Chondrocyte (in vitro differentiated cells): ENCODE data around the gene SYNGR3. TPM values are rescaled to one million over a fixed set of nuclear protein-coding genes. Genes with fewer than 3 reads are reported as not detected.

Experiments
- DNase-seq: peaks from one replicate; pipeline ENCODE4 v3.0.0; 2021; ENCODE audit warnings: mixed read lengths, low spot score
- H3K27ac Mint-ChIP-seq: one replicate; pipeline ENCODE4 v1.8.0; 2021; ENCODE audit warnings: mild to moderate bottlenecking, moderate library complexity, mixed read lengths; ENCODE audit not compliant: unreplicated experiment
- H3K27me3 Mint-ChIP-seq: 2 replicates; pipeline ENCODE4 v1.8.0; 2021; ENCODE audit warnings: low read depth, mixed read lengths
- H3K36me3 Mint-ChIP-seq: 2 replicates; pipeline ENCODE4 v1.8.0; 2021; ENCODE audit warnings: low read depth, mixed read lengths
- H3K4me1 Mint-ChIP-seq: 2 replicates; pipeline ENCODE4 v1.8.0; 2021; ENCODE audit warnings: low read depth, mild to moderate bottlenecking, mixed read lengths
- H3K4me3 Mint-ChIP-seq: one replicate; pipeline ENCODE4 v1.8.0; 2021; ENCODE audit warnings: mild to moderate bottlenecking, moderate library complexity, mixed read lengths; ENCODE audit not compliant: unreplicated experiment
- H3K9me3 Mint-ChIP-seq: 2 replicates; pipeline ENCODE4 v1.8.0; 2021; ENCODE audit warnings: low read depth, mixed read lengths
- CTCF ChIP-seq: fragments of 200-600 bp; sonication (generic); IDR thresholded peaks from 2 replicates; pipeline ENCODE4 v1.5.0; 2021; ENCODE audit warnings: antibody characterized with exemption, mild to moderate bottlenecking, moderate library complexity
- total RNA-seq: library from RNA; stranded (reverse); gene quantifications from 3 replicates; pipeline ENCODE4 v1.2.1, GENCODE V29; 2021

SYNGR3 gene
- total RNA-seq, 1 donor from 2014 or later, result 0.67 TPM

- no peak for TF ChIP-seq CTCF
- Mint-ChIP-seq H3K27me3 (peaks cover 5% of the 10 kb centered on the region), H3K9me3 (no peaks in the 10 kb centered on the region), H3K4me1 (peaks cover 2% of the 10 kb centered on the region), H3K36me3 (no peaks in the 10 kb centered on the region), H3K27ac (no peak overlapping the region), H3K4me3 (no peak overlapping the region)
- DNase-seq, result no peak
These were observed 25.6 kb downstream of the SYNGR3 start for GRCh38 chr16:2015117-2015946.

- H3K27me3 Mint-ChIP-seq, result peaks cover 8% of the 10 kb centered on the region
- H3K27ac Mint-ChIP-seq, result no peak overlapping the region
- DNase-seq, result no peak
- H3K9me3 Mint-ChIP-seq, result no peaks in the 10 kb centered on the region
- peaks cover 4% of the 10 kb centered on the region for H3K4me1 Mint-ChIP-seq
- TF ChIP-seq CTCF, result no peak
- no peaks in the 10 kb centered on the region for H3K36me3 Mint-ChIP-seq
- no peak overlapping the region for H3K4me3 Mint-ChIP-seq
These were observed 26.1 kb downstream of the SYNGR3 start for GRCh38 chr16:2015947-2016208.

- Mint-ChIP-seq H3K36me3 (no peaks in the 10 kb centered on the region), H3K9me3 (no peaks in the 10 kb centered on the region), H3K27me3 (peaks cover 11% of the 10 kb centered on the region), H3K4me1 (peaks cover 5% of the 10 kb centered on the region), H3K27ac (no peak overlapping the region), H3K4me3 (no peak overlapping the region)
- no peak for DNase-seq
- peak; percentile 74 for TF ChIP-seq CTCF
These were observed 26.7 kb downstream of the SYNGR3 start for GRCh38 chr16:2016407-2016922.

GRCh38 chr16:2019518-2019920 is 29.7 kb downstream of the SYNGR3 start, which contains the start of gene NPW:
Gene NPW (plus strand): TSS chr16:2019785.
- H3K27ac Mint-ChIP-seq, result no peak within 1 kb of the TSS
- H3K9me3 Mint-ChIP-seq, result no peaks in the 10 kb centered on the region
- no peak for DNase-seq
- H3K27me3 Mint-ChIP-seq, result peaks cover 13% of the 10 kb centered on the region
- H3K4me3 Mint-ChIP-seq, result peak within 1 kb of the TSS; percentile 46
- H3K4me1 Mint-ChIP-seq, result peaks cover 19% of the 10 kb centered on the region
- no peak for TF ChIP-seq CTCF
- H3K36me3 Mint-ChIP-seq, result no peaks in the 10 kb centered on the region

GRCh38 chr16:2019921-2020831 is 30.4 kb downstream of the SYNGR3 start:
- H3K4me3 Mint-ChIP-seq, result peak overlapping the region; percentile 46

More at GRCh38 chr16:2019921-2020831, 30.4 kb downstream of the SYNGR3 start:
- H3K4me1 Mint-ChIP-seq, result peaks cover 19% of the 10 kb centered on the region
- H3K9me3 Mint-ChIP-seq, result no peaks in the 10 kb centered on the region
- no peaks in the 10 kb centered on the region for H3K36me3 Mint-ChIP-seq
- no peak for DNase-seq
- H3K27ac Mint-ChIP-seq, result no peak overlapping the region
- H3K27me3 Mint-ChIP-seq, result peaks cover 13% of the 10 kb centered on the region
- TF ChIP-seq CTCF, result no peak
